Measurements from ENCODE around the gene TWIST2. TPM values are rescaled to one million over a fixed set of nuclear protein-coding genes. Genes with fewer than 3 reads are reported as not detected.

Gene TWIST2
- total and polyA plus RNA-seq, 9 of the 15 experiments (the other 6 are each of a cell fraction or from before 2014, with no cell fraction given) = not detected

DNA sequence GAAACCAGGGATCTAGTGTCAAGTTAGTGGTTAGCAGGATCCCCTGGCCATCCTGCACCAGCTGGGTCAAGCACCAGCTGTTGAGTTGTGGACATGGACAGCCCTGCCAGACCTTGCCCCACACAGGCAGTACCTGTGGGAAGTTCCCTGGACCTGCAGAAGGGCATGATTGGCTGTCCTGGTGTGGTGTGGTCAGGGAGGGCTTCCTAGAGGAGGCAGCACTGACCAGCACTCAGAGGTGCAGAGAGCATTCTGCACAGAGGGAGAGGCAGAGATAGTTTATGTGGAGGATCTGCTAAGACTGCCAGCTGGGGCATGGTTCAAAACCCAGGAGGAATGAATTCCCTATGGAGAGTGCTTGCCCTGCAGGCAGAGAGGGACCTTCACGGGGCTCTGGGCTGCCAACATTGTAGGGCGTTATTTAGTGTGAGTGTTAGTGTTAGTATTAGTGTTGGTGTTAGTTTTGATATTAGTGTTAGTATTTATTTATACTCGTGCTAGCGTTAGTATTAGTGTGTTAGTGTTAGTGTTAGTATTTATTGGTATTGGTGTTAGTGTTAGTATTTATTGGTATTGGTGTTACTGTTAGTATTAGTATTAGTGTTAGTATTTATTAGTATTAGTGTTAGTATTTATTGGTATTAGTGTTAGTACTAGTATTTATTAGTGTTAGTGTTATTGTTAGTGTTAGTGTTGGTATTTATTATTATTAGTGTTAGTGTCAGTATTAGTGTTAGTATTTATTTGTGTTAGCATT lies 31.9 kb downstream of the TWIST2 start:
- no peaks in the 10 kb centered on the region for H3K4me1 ChIP-seq (replicated peaks in 1 of 2; ENCODE audit: control insufficient read depth in 2 of 2, insufficient read depth in 2 of 2, low read length in 2 of 2)
- intact Hi-C loops (cut with micrococcal nuclease) = no loop called here
- ATAC-seq (no peak), FAIRE-seq (no peak), DNase-seq (ENCODE audit: extremely low read depth in 1 of 4, low spot score in 3 of 4) (no peak)
- H3K9me1 ChIP-seq (ENCODE audit: control insufficient read depth, insufficient read depth, low read length) = no peaks in the 10 kb centered on the region
- H3K79me2 ChIP-seq (ENCODE audit: control insufficient read depth, insufficient read depth, low read length) = no peaks in the 10 kb centered on the region
- in situ Hi-C loops (cut with MboI) = no loop called here
- ChIA-PET POLR2A (no interaction called here), CTCF (ENCODE audit: low intra/inter-chr PET ratio) (no interaction called here)
- WGBS (ENCODE audit: insufficient coverage, low coverage, missing lambda C conversion rate) = 3% methylated on average over 4 of the region's 4 CpGs
- H3K27ac ChIP-seq (ENCODE audit: extremely low read depth, low read depth, low read length) = no peak overlapping the region
- no peaks in the 10 kb centered on the region for H3K36me3 ChIP-seq (ENCODE audit: control insufficient read depth, insufficient read depth, low read length)
- TF ChIP-seq ZFP36 (IDR thresholded peaks at IDR 0.05; ENCODE audit: low read depth, low read length, partially characterized antibody) (peak; percentile 55), PRPF4 (IDR thresholded peaks at IDR 0.05; ENCODE audit: insufficient read depth, low read depth, low read length, poor library complexity, severe bottlenecking) (no peak), SOX6 (IDR thresholded peaks at IDR 0.05) (no peak), NCOR1 (IDR thresholded peaks at IDR 0.05) (no peak), ZNF316 (IDR thresholded peaks at IDR 0.05) (no peak), ZNF785 (CRISPR knock-in tag; IDR thresholded peaks at IDR 0.05) (no peak), ETV6 (IDR thresholded peaks at IDR 0.05; ENCODE audit: borderline replicate concordance in 1 of 2, low read depth in 2 of 2, low read length in 1 of 2) (no peak), ETV6 (CRISPR knock-in tag; IDR thresholded peaks at IDR 0.05; ENCODE audit: borderline replicate concordance) (peak; percentile 72; the same call in 1 of the 2 replicates), DACH1 (IDR thresholded peaks at IDR 0.05; ENCODE audit: partially characterized antibody) (peak; percentile 85), RBBP5 (IDR thresholded peaks at IDR 0.05; ENCODE audit: borderline replicate concordance, insufficient read depth, low read length, poor library complexity, severe bottlenecking) (no peak), CSDE1 (IDR thresholded peaks at IDR 0.05) (no peak)
- H2AFZ ChIP-seq (ENCODE audit: low read depth, low read length) = no peak overlapping the region
- H4K20me1 ChIP-seq (replicated peaks; ENCODE audit: control insufficient read depth, insufficient read depth, low read length) = no peaks in the 10 kb centered on the region
- H3K4me3 ChIP-seq = no peak overlapping the region
- no TSS peak for BruUV-seq (replicated peaks)
- no peak overlapping the region for H3K9ac ChIP-seq (ENCODE audit: insufficient read depth in 1 of 2, low read depth in 2 of 2, low read length in 2 of 2)
- no peak overlapping the region for H3K4me2 ChIP-seq (ENCODE audit: insufficient read depth, low read length)
- H3K9me3 ChIP-seq (replicated peaks; ENCODE audit: control insufficient read depth, insufficient read depth, low read depth, low read length) = no peaks in the 10 kb centered on the region
- peaks cover 0 to 9% of the 10 kb centered on the region in 2 experiments; a peak in 3 of 5 replicates for H3K27me3 ChIP-seq (ENCODE audit: control insufficient read depth in 2 of 2, insufficient read depth in 2 of 2, low read length in 2 of 2)

Data from K562 (cell line).